G401 (cell line): ENCODE measurements around the gene TBC1D22A. TPM values are rescaled to one million over a fixed set of nuclear protein-coding genes. Genes with fewer than 3 reads are reported as not detected.
"Not testable (repeated sequence)": the region's sequence is repeated elsewhere in the genome, so short reads cannot be mapped to it uniquely, and the experiment has no call there.

Source experiments
- DNase-seq: peaks from one replicate; pipeline ENCODE4 v3.0.0-alpha.2; 2015; ENCODE audit warnings: low spot score
- in situ Hi-C: cut with HindIII; loops from 2 replicates; pipeline ENCODE4 v1.10.0; 2016; ENCODE audit warnings: low sequenced_read_pairs, mixed read lengths
- total RNA-seq: library from RNA; depleted of rRNA; stranded (reverse); fragments of >200 nt; shearing (Covaris generic); gene quantifications from 2 replicates; pipeline ENCODE4 v1.2.3, GENCODE V29; 2014

The TBC1D22A gene
- total RNA-seq, 1 experiment from 2014 or later = 11.1 TPM

- DNase-seq = no peak
- in situ Hi-C loops = no loop called here
Measured at GRCh38 chr22:47048123-47049077, 285.9 kb downstream of the TBC1D22A start.

GRCh38 chr22:47049078-47049624, 286.7 kb downstream of the TBC1D22A start:
- DNase-seq = no peak
- in situ Hi-C loops = no loop called here

GRCh38 chr22:47049736-47050400, 287.4 kb downstream of the TBC1D22A start:
- in situ Hi-C loops, DNase-seq: not testable (repeated sequence)

DNA sequence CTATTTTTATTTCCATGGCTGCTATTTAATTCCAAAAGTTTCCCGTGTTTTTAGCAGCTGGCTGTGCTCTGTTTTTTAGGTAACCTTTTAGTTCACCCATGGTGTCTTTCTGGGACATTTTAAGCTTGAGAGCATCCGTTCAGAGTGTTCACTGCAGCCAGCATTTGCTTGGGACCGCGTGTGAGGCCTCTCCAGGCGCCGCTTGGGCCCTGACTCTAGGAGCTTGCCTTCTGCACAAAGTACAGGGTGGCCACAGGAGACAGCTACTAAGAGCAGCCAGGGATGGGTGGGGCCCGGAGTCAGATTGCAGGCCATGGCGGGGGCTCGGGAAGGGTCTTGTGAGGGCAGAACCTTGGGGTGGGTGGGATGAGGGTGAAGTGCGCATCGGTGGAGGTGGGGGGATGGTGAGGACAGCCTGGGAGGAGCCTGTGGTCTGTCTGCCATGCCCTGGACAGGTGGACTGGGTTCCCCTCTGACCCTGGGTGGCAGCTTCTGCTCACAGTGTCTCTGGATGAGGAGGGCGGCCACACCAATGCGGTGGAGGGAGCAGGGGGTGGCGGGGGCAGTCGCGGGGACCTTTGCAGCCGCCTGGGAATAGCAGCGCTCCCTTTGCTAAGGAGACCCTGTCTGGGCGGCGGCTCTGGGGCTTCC, 288.1 kb downstream of the TBC1D22A start:
- in situ Hi-C loops = no loop called here
- DNase-seq = no peak

GRCh38 chr22:47051441-47052071, 289.1 kb downstream of the TBC1D22A start:
- in situ Hi-C loops = no loop called here
- no peak for DNase-seq

DNA sequence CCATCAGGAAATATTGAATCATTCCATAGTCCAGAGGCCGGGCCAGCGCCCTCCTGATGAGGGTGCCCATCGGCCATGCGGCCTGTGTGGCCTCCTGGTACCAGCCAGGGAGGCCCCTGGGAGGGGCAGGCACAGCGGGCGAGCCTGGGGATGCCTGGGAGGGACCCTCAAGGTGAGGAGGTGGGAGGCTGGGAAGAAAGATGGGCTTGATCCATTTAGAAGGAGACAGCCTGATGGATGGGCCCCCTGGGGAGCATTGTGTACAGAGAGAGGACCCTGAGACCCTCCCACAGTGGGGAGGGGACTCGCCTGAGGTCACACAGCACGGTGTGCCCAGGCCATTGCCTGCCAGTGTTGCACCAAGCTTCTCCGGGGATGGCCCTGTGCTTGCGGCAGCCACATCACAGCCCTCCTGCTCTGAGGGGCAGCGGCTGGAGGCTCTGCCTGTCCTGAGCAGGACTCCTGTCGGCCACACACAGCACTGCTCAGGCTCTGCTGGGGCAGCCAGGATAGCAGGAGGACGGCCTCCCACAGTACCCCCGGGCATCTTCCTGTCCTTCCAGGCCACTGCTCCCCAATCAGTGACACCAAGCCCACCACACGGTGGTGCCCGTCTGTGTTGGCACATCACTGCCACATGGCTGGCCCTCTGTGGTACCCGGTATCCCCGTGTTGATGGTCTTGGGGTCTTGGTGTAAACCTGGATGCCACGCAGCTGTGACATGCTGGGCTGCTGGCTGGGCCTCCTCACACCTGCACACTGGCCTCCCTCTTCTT, 290.0 kb downstream of the TBC1D22A start:
- no peak for DNase-seq
- in situ Hi-C loops = no loop called here

DNA sequence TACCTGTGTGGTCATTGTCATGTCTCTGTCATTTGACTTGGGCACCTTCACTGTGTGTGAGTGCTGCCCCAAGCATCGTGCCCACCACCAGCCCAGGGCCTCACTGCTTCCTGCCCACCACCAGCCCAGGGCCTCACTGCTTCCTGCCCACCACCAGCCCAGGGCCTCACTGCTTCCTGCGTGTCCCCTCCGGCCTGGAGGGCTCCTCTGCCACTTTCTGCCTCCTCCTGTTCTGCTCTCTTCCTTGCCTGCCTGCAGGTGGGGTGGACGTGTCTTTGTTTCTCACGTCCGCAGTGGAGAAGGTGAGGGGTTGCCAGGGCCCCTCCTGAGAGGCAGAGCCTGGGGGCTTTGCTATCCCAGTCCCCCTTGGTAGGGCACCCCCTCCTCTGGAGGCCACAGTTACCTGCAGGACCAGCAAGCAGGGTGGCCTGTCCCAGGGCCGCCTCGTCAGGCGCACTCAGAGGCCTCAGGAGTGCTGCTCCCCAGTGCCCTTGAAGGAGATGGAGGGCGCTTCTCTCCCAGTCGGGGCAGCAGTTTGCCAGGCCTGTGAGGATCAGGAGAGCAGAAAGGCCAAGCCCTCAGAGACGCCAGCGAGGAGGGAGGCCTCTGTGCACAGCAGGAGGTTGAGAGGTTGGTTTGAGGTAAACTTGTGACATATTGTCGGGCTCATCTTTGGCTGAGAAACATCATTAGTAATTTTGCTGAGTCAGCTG, 290.7 kb downstream of the TBC1D22A start:
- DNase-seq = no peak
- in situ Hi-C loops = no loop called here

DNA sequence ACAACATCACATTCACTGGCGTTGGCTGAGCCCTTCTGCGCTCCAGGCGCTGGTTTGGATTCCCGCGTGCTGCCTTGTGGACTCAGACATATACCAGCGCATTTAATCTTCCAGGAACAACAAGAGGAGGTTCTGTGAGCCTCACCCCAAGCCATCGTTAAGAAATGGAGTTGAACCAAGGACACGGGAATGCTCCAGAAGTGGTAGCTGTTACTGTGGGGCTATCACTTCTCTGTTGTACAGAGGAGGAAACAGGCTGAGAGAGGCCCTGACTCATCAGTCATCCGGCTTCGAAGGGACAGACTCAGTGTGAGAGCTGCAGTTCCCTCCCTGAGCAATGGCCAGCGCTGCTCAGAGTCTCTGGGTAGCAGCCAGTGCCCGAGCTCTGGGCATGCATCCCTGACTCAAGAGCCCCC, 291.3 kb downstream of the TBC1D22A start:
- in situ Hi-C loops = no loop called here
- no peak for DNase-seq

DNA sequence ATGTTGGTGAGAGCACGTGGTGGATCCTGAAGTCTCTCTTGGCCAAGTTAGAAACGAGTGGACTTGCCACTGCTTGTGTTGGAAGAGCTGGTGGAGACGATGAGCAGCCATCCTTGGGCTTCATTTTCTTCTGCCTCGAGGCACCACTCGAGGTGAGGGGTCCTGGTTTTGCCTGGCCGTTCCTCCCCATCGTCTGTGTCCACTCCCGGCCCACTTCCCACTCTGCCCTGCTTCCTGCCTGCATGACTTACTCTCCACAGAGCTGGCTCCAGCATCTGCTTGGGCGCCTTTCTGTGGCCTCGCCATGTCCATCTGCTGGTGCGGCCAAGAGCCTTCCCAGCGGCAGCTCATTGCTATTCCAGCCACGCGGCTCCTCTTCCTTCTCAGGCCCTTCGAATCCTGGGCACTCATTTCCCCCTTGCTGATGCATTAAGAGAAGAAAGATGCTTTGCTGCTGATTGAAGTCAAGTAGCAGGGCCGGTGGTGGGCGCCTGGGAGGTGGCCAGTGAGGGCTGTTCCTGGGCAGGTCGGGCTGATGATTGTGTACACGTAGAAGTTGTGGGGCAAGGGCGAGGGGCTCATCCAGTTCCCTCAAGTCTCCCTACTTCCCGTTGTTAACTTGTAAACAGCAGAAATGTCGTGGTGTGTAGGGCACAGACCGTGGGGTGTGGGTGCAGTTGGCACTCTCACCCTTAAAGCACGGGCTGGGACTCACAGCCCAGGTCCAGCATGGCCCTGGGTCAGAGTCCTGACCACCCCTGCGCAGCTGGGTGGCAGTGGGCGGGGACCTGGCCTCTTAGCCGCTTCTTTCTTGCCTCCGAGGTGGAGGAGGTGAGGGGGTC, 292.0 kb downstream of the TBC1D22A start:
- DNase-seq = no peak
- in situ Hi-C loops = no loop called here

DNA sequence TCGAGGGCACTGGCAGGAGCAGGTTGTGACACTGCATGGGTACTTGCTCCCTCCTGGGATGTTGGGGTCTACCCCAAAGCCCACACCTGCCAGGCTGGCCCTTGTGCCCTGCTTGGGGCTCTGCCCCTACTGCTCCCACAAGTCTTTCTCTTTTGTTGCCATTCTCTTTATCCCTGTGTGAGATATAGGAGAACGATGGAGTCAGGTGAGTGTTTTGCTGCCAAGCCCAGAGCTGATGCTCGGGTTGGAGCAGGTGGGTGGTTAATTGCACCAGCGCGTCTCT, 292.6 kb downstream of the TBC1D22A start:
- DNase-seq = no peak
- in situ Hi-C loops = no loop called here

DNA sequence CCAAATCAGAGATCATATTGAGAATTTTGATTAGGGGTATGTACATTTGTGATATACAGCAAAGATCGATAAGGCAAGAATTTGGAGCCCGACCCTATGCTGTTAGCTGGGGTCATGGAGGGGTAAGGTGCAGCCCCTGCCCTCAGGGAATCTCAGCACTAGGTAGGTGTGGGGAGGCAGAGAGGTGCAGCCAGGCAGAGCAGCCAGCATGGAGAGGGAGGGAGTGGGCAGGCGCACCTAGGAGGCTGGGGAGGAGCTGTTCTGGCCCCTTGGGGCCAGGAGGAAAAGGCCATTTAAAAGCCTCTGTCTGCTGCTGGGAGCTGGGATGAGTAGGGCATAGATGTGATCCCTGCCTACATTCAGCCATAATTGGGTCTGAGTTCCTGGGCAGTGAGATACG, 293.0 kb downstream of the TBC1D22A start:
- in situ Hi-C loops = no loop called here
- no peak for DNase-seq

DNA sequence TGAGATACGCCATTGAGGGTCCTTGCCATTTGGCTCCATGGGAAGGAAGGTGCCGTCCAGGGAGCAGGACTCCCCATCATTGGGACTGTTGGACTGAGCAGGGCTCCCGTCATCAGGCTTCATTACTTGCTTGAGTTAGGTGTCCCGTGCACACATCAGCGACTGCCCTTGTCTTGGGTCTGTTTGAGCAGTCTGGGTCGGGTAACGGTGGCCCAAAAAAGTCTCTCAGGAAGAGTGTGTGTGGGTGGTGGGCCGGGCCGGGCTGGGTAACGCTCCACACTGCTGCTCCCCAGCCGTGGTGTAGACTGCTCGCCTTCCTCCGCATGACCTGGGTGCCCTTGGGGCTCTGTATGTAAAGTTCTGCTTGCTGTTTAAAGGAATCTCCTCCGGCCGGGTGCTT, 293.5 kb downstream of the TBC1D22A start:
- in situ Hi-C loops = no loop called here

GRCh38 chr22:47056361-47056760, 293.9 kb downstream of the TBC1D22A start:
- no peak for DNase-seq
- in situ Hi-C loops = no loop called here

More for the DNA sequence above, 293.5 kb downstream of the TBC1D22A start:
- no peak for DNase-seq

- DNase-seq = no peak
- in situ Hi-C loops = no loop called here
Measured at GRCh38 chr22:47056776-47057470, 294.5 kb downstream of the TBC1D22A start.

GRCh38 chr22:47057916-47058585, 295.6 kb downstream of the TBC1D22A start:
- in situ Hi-C loops = no loop called here
- DNase-seq = no peak

- DNase-seq = no peak
- in situ Hi-C loops = no loop called here
Measured at GRCh38 chr22:47059076-47059475, 296.6 kb downstream of the TBC1D22A start.
